Measurements from ENCODE around the gene GLRX5.

The GLRX5 gene

DNA sequence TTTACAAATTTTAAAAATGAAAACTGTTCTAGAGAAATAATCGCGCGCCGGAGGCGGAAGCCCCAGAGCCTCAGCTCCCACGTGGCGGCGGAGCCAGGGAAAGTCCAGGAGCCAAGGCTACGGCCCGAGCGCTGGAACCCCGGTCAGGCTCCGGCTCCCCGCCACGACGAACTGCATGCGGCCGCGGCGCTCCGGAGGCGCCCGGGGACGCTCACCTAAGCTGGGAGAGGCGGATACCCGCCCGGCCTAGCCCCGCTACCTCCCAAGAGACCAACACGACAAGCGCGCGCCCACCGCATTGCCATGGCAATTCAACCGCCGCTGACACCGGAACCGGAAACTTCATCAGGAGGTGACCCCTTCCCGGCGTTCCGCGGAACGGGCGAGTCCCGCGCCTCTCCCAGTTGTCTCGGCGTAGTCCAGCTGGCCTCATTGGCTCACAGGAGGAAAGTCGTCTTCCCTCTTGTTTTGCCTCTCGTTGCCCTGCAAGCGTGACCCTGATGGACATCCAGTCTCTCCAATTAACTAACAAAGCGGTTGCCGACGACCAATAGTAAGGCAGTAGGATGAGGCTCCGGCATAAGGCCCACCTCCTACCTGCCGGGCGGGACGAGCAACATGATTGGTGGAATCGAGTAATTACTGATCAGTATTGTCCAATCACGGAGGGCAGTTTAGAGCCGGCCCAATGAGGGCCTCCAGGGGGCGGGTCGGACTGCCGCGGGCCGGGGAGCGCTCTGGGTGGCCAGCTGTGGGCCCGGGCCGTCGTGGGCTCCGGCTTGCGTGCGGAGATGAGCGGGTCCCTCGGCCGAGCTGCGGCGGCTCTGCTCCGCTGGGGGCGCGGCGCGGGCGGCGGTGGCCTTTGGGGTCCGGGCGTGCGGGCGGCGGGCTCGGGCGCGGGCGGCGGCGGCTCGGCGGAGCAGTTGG lies at the start of gene GLRX5:
TSS of gene GLRX5 (plus strand) at position 752 of the 927 bp plus-strand sequence. CDS start at position 792, 40 bp downstream.
- peak; percentile 96 for FAIRE-seq

DNA sequence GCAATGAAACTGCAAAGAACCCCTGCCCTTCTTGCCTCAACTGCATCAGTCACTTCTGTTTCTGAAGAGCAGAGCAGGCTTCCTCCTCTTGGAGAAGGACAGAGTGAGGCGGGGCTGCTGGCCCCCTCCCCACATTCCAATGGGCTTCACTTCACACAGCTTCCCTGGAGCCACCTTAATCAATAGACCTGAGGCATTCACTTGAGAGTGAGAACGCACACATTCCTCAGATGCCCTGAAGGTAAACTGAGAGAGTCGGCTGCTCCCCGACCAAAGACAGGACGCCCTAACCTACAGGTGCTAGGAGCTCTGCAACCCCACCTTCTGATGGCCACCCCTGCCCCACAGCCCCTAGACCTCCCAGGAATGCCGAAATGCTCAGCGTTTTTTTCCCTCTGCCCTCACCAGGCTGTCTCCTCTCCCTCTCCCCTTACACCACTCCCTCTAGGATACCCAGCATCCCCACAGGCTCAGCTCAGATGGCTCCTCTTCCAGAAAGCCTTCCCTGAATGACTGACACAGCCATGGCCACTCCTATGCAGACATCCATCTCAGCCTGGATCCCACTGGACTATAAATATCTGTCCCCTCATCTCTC lies 49.5 kb upstream of the GLRX5 start:
- FAIRE-seq = no peak

DNA sequence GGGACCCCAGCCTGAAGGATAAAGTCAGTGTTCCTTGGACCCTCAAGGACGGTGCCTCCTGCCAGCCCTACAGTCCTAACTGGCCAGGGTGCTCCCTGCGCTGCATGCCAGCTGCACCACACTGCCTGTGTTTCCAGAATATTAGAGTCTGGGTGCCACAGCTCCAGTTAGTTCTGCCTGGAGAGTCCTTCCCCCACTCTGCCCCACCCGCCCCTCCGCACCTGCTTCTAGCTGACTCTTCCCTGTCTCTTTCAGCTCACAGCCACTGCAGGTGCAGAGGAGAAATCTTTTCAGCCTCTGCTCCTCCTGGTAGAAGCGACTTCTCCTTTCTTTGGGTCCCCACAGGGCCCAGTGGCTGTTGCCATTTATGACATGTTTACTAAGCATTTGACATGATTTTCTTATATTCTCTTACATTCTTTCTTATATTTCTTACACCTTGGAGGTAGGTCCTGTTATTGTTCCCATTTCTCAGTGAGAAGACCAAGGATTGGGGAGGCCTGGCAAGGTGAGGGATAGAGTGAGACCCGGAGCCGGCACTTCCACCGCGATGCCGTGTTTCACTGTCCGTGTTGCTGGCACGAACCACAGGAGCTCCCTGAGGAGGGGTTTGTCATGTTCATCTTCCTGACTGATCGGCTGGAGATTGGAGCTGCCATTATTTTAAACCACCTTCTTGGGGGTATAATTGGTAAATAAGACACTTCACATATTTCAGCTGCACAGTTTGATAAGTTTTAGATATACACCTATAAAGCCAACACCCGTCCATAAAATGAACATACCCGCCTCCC lies 47.8 kb upstream of the GLRX5 start:
- FAIRE-seq = no peak

DNA sequence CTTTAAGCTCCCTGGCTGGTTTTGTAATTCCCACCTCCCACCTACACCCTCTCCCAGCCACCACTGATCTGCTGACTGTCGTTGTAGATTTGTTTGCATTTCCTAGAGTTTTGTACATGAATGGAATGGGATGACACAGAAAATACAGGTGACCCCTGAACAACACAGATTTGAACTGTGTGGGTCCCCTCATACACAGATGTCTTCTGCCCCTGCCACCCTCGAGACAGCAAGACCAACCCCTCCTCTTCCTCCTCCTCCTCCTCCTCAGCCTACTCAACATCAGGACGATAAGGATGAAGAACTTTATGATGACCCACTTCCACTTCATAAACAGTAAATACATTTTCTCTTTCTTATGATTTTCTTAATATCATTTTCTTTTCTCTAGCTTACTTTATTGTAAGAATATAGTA lies 47.2 kb upstream of the GLRX5 start:
- FAIRE-seq = no peak

DNA sequence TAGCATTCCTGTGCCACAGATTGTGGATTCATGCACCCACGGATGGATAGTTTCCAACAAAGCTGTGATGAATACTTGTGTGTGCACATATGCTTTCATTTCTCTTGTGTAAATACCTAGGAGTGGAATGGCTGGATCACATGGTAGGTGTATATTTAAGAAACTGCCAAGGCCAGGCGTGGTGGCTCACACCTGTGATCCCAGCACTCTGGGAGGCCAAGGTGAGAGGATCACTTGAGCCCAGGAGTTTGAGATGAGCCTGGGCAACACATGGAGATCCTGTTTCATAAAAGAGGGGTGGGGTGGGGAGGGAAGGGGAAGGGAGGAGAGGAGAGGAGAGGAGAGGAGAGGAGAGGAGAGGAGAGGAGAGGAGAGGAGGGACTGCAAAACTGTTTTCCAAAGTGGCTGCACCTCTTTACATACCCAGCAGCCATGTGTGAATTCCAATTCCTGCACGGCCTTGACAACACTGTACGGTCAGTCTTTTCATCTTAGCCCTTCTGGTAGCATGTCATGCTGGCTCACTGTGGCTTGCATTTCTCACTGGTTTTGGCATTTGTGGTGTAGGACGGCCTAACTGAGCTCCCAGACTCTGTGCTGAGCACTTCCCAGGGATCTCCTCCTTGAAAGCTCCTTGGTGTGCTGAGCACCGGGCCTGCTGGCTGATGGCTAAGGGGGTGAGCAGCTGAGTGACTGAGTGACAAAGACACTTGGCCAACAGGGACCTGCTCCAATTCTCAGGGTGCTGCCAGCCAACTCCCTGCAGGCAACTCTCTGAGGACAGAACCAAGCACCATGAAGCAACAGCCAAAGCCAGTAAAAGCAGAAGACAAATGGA lies 46.3 kb upstream of the GLRX5 start:
- FAIRE-seq = no peak

DNA sequence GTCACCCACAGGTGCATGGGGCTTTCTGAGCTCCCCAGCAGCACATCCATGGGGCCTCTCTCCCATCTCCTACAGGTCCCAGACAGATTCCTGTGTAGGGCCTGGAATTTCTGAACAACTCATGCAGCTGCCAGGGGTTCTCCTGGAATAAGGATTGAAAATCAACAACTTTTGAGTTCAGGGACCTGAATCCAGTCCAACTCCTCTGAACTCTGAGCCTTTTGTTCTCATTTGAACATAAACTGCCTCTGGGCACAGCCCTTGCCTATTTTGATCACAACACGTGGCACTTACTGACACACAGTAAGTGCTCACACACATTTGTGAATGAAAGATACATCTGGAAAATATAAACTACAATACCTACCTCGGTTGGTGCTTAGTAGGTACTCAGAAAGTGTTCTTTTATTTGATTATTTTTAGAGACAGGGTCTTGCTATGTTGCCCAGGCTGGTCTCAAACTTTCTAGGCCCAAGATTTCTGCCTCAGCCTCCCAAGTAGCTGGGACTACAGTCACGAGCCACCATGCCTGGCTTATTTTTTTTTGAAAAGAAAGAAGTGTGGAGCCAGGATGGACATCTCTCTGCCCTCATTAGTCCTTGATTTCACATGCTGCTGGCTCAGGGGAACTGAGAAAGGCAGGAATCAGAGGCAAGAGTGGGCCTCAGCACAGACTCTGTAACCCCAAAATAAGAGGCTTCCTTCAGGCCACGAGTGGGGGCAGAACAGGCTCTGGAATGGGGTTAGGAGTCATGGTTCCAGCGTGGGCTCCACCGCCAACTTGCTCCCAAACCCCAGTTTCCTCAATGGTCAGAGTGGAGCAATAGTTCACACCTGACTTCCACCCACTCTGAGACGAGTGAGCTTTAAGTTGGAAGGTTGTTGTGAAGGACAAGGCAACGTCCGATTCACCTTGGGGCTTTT lies 45.4 kb upstream of the GLRX5 start:
- no peak for FAIRE-seq

DNA sequence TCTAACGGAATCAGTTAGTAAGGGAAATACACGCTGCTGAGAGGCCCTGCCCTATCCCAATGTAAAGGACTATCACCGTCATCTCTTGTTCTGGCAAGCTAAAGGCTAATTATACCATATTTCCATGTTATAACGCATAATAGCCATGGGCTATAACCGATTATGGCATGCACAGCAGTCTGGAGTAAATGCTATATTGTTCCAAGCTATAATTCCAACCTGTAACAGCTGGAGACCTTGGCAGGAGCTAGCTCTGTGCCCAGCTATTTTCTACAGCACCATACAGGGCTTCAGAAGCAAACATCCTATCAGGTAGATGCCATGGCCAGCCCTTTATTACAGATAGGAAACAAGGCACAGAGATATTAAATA lies 44.7 kb upstream of the GLRX5 start:
- FAIRE-seq = no peak

DNA sequence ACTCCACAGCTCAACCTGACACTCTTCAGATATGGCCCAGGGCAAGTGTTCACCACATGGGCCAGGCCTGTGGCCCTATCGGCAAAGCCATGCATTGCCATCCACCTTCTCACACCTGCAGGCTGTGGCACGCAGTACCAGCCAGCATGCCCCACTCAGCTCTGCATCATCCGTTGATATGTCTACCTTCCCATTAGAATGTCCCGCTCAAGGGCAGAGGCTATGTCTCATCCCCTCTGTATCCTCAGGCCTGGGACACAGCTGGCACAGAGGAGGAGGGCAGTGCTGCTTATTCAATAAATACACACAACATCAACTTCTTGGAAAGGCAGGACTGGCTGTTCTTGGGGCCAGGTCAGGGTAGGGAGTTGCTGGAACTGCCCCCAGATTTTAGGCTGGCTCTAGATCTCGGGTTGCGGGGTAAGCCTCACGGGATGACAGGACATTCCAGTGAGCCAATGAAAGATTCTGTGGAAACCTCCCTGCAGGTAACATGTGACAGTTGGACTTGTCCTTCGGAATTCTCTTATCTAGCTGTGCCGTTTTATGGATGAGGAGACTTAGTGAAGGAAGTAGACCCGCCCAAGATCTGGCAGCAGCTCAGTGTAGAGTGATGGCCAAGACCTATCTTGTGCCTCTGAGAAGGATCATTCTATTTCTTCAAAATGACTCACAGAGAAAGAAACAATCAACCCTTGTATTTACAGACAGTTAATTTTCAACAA lies 44.0 kb upstream of the GLRX5 start:
- no peak for FAIRE-seq

DNA sequence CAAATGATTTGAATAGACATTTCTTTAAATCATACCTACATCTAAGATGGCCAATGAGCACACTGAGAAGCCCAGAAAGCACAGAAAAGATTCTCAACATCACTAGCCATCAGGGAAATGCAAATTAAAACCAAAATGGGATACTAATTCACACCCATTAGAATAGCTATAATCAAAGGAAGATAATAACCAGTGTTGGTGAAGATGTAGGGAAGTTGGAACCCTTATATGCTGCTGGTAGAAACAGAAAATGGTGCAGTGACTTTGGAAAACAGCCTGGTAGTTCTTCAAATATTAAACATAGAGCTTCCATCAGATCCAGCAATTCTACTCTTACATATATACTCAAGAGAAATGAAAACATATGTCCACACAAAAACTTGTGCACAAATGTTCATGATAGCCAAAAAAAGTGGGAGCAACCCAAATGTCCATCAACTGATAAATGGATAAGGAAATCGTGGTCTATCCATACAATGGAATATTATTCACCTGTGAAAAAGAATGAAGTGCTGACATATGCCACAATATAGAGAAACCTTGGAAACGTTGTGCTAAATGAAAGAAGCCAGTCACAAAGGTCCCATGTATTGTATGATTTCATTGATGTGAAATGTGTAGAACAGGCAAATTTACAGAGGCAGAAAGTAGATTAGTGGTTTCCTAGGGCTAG lies 42.8 kb upstream of the GLRX5 start:
- FAIRE-seq = no peak

DNA sequence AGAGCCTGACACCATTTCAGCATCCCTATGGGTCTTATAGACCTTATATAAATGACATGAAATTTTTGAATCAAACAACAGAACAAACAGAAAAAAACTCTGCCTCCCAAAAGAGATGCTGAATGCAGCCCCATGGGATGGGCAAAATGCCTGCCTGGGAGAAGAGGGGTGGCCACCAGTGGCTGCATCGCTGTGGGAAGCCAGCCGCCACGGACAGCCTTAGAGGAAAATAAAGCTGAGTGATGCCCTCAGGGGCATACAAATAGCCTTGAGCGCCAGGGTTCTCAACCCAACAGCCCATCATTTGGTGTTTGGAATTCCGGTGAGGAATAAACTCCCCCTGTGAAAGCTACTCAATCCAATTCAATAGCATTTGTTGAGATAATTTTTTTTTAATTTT lies 41.3 kb upstream of the GLRX5 start:
- no peak for FAIRE-seq

DNA sequence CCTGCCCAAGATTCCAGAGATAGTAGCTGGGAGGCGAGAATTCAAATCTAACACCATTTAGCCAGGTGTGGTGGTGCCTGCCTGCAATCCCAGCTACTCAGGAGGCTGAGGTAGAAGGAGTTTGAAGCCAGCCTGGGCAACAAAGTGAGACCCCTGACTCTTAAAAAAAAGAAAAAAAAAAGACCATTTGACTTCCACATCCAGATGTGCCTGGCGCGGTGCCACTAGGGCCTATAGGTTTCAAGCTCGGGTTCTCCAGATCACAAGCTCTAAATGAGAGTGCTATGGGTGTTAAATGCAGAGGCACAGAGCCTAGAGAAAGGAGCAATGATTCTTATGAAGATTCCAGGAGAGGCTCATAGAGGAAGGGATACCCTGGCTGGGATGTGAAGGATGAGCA lies 40.9 kb upstream of the GLRX5 start:
- no peak for FAIRE-seq

DNA sequence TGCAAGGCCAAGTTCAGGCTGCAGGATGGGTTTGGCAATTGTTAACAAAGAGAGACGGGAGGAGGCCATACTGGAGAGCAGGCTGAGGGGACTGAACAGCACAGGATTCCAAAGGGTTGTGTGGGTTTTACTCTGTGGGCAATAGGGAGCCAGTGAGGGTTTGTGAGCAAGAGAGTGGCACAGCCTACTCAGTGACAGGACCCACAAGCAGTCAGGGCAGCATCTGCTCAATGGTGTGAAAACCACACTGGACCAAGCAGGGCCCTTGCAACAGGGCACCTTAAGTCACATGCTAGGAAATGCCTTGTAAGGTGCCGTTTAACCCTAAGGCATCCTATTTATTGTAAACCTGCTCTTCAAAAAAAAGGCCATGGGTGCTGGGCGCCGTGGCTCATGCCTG lies 40.4 kb upstream of the GLRX5 start:
- FAIRE-seq = no peak

DNA sequence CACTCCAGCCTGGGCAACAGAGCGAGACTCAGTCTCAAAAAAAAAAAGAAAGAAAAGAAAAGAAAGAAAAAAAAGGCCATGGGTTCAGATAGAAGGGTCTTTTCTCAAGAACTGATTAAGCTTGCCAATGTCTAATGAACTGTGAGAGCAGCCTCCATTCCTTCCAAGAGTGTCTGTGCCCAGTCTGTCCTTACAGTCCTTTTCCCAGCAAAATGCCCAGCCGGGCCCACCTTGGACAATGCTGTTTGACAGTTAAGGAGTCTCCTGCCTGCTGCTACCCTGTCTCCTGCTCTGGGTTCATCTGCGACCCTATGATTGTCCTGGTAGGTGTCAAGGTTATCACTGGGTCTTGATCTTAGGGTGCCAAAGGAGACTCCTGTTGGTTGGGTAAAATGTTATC lies 39.8 kb upstream of the GLRX5 start:
- FAIRE-seq = no peak

DNA sequence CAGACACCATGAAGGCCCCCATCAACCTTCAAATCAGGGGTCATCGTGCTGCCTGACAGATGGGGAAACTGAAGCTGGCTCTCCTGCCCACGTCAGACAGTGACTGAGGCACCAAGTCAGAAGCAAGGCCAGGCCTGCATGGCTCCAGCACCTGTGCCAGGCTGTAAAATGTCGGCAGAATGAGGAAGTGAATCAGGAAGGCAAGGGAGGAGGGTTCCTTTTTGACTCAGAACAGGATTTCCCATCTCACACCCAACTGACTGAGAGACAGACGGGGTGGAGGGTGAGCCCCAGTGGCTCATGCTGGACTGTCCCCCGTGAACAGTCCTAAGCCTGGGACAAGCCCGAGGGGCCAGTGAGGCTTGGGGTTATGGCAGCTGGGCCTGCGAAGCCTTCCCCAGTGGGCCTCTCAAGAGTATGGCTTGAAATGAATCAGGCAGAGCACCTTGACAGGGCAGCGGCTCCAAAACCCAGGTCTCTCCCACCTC lies 39.3 kb upstream of the GLRX5 start:
- FAIRE-seq = no peak

DNA sequence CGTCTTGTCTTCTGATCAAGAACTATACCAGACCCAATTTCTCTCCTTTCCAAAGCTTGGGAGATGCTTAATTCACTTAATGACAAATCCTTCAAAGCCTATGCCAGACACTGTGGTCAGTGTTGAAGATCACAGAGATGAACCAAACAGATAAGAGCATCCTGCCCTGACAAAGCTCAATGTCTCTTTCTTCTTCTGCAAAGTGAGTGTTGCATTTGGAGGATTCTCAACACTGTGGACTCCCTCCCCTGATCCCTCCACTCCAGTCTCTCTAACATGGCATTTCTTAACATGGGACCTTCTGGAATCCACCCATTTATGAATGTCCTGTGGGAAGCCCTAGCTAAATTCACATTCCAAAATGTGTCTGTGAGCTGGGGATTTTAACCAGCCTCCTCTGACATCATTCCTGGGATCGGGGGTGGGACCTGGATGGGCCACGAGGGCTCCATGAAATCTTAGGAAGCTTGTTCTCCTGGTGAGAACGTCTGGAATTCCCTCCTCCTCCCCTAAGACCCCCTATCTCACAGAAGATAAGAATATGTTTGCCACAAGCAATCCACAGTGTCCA lies 38.7 kb upstream of the GLRX5 start:
- FAIRE-seq = no peak

DNA sequence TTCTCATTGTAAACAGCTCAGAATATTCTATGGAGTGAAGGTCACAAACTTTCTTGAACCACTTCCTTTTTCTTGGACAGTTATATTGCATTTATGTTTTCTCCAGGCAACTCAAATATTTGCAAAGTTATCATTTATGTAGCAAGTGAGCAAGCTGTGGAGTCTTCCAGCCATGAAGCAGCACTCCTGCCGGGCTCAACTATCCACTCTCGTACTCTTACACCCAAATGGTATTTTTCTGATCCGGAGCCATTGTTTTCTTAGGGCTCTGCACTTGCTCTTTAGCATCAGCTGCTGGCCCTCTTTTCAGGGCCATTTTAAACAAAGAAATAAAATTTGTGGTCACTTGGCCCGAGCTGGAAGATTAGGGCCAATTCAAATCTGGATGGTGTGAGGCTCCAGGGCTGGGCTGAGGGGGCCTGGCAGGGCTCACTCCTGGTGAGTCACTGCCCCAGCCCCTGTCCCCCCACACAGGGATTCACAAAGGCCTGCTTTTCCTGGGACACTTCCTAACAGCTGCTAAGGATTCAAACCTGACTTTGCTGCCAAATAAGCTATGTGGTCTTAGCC lies 38.1 kb upstream of the GLRX5 start:
- FAIRE-seq = no peak

DNA sequence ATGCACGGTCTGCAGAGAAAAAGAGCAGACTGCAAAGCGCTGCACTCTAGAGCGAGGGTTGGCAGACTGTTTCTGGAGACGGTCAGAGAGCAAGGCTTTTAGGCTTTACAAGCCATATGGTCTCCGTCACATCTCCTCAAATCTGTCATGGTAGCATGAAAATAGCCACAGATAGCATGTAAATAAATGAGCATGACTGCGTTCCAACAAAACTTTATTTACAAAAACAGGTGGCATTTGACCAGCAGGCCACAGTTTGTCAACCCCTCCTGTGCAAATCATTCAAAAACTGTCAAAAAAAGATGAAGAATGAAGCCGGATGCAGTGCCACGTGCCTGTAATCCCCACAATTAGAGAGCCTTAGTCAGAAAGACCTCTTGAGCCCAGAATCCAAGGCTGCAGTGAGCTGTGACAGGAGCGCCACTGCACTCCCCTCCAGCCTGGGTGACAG lies 37.3 kb upstream of the GLRX5 start:
- no peak for FAIRE-seq

DNA sequence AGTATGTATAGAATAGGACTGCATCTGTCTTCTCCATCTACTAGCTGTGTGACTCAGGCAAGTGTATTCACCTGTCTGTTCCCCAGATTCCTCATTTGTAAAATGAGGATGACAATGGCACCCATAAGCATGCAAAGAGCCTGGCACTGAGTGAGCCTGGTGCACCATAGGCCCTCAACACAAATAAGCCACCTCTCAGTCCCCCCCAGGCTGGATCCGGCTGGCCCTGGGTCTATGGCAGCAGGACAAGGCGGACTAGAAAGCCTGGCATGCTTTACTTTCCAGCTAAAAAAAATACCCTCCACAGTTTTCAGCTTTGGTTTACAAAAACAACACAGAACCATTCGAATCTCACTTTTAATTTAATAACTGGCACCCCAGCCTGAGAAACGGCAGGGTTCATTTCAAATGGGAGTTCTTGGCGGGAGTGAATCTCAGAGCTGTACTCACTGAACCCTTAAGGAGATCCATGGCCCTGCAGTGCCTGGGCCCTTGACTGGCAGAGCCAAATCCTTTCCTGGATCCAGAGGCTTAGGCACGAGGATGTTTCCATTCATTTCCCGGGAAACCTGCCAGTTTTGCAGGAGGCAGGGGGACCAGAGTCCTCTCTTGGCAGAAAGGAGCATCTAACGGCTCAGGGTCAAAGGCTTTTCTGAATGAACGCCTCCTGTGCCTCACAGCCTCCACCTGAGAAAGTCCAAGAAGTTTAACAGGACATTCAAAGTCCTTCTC lies 36.1 kb upstream of the GLRX5 start:
- no peak for FAIRE-seq

DNA sequence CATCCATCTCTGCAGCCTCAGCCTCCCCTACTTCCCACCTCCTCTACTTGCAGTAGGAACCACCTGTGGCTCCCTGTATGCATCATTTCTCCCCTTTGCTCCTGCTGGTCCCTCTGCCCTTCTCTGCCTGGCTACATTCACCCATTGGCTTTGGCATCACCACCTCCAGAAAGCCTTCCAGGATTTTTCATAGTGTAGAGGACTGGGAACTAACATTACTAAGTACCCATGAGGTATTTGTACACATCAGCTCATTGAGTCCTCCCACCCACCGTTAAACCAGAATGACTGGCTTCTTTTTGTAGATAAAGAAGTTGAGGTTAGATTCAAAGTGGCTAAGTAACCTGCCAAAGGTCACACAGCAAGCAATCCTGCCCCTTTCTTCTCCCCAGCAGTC lies 35.5 kb upstream of the GLRX5 start:
- no peak for FAIRE-seq

Measured in islet of Langerhans (tissue), 1 donor.